CD1c-positive myeloid dendritic cell (primary cell): ENCODE measurements around the gene MACO1.
A peak's percentile ranks its signal among the peaks of the same experiment; 100 is the strongest.
"Not testable (repeated sequence)": the region's sequence is repeated elsewhere in the genome, so short reads cannot be mapped to it uniquely, and the experiment has no call there.

Experiments
- DNase-seq: peaks from one replicate; pipeline ENCODE4 v3.0.0-alpha.2; 2016; ENCODE audit errors: extremely low spot score

Gene MACO1

GRCh38 chr1:25423206-25423605 lies 7.5 kb upstream of the MACO1 start:
- not testable (repeated sequence) for DNase-seq

- no peak for DNase-seq
Measured at GRCh38 chr1:25425098-25426085, 5.3 kb upstream of the MACO1 start.

- DNase-seq, result no peak
Measured at GRCh38 chr1:25427696-25428095, 3.0 kb upstream of the MACO1 start.

DNA sequence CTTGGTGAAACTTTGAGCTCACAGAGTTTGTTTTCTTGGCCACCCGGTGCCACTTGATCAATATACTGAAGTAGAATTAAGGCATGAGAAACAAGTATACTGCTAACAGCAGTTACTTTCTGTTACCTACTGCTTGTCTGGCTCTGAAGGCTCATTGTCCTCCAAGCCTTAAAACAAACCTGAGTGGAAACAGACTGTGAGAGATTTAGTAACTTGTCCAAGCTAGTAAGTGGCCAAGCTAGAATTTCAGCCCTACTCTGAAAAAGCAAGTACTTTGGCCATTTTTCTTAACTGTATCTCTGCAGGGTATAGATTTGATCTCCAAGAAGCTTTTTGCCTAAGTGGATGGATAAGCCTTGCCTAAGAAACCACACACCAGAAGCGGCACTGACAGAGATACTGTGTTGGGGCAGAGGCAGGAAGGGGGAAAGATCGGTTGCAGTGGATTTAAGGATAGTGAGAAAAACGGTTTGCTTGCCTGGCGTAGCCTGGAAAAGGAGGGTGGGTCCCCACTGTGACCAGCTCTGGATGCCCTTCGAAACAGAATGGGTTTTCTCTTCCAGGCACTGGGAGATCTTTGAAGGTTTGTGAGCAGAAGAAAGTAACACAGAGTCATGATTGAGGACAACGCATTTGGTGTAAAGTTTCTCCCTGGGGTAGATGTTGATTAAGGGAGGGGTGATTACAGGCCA lies 2.1 kb upstream of the MACO1 start:
- no peak for DNase-seq

DNA sequence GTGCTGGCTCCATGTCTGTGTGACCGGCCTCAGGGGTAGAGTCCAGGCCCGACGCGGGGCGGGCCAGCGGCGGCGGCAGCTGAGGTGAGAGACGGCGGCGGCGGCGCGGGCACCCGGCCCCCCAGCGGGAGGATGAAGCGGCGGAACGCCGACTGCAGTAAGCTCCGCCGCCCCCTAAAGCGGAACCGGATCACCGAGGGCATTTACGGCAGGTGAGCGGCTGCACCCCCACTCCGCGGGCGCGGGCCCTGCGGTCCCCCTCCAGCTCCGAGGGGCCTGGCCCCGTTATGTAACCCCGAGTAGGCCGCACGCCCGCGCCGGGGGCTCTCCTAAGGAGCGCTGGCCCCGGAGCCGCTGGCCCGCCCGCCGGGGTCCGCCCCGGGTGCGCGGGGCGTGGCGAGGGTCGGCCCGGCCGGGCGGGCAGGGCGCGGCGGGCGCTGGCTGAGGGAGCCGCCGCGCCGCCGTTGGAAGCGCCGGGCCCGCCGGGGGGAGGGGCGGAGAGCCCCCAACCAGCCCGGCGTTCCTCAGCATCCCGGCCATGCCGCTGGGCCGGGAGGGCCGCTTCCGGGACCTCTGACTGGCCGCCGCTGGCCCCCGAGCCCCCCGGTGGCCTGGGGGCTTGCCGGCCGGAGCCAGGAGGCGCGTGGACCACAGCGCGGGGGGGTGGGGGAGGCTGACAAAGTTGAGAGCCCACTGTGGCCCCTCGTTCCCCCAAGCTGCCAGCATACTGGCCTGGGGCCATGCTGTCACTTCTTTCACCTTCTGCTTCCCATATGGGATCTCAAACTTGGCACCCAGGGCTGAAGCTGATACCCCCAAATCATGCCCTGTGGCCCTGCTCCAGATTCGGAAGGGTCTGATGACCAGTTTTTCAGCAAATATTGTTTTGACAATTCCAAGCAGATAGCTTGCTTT lies 527 bp downstream of the MACO1 start:
- peak; percentile 75 for DNase-seq

DNA sequence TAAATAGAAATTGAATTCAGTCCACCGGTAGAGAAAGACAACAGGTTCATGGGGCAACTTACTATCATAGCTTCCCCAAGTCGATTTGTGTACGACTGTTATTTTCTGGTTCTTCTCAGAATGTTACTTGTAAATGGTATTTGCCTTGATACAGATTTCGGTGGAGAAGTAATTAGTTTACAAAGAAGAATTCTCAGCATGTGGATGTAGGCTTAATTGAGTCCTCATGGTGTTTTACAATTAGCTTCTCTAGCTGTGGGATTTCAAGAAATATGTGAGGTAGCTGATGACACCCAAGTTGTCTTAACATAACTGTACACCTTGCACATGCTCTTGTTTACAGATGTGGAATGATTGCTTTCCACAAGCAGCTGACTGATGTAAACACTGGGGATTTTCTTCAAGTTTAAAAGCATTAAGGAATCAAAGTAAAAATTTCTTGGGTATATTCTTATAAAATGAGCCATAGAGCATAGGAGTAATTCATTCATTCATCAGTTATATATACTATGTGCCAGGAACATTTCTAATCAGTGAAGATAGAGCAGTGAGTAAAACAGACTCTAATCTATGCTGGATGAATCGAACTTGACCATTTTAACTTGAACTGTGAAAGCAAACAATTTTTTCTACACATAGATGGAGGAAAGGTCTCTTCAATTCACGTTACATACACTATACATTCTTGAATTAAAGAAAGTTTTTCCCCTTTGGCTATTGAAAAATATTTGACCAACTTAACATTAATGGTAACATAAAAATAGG lies 1.4 kb downstream of the MACO1 start:
- no peak for DNase-seq

GRCh38 chr1:25432749-25433388 lies 2.2 kb downstream of the MACO1 start:
- no peak for DNase-seq

DNA sequence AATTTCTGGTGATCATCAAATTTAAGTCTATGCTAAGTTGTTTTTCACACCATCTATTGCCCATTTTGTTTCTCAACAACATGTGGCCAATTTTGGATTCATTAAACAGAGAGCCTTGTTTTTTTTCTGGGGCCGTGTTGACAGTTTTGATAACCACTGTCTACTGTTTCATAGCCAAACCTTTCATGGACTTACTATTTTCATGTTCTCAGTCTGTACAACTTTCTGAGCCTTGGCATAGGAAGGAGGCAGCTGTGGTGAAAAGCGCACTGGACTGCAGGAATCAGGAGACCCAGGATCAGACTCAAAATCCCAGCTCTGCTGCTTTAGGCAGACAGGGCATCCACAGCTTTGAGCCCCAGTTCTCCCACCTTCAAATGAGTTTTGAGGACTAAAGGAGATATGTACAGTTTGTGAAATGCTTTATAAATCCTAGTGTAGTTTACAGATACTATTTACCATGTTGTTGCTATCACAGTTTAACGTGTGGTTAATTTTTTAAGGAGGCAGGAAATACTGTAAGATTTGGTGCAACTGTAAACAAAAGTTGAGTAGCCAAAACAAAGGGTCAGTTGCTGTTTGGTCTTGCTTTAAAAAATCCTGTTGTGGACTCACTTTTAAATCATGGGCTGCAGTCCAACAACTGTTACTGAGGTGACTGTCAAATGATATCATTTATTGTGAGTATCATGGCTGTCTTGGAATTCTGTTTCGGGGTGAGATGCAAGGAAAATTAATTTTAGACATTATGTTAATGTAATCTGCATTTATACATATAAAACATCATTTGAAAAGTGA lies 2.9 kb downstream of the MACO1 start:
- no peak for DNase-seq

- DNase-seq, result peak; percentile 45
Measured at GRCh38 chr1:25435397-25436108, 4.9 kb downstream of the MACO1 start.

DNA sequence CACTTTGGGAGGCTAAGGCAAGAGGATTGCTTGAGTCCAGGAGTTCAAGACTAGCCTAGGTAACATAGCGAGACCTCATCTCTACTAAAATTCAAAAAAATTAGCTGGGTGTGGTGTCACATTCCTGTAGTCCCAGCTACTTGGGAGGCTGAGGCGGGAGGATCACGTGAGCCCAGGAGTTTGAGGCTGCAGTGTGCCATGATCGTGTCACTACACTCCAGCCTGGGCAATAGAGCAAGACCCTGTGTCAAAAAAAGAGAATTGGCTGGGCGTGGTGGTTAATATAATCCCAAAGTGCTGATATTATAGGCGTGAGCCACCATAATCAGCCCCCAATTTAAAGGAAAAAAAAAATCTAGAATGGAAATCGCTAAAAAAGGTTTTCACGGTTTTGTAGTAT lies 7.0 kb downstream of the MACO1 start:
- DNase-seq, result no peak

GRCh38 chr1:25439287-25439686 lies 8.6 kb downstream of the MACO1 start:
- no peak for DNase-seq

- DNase-seq, result no peak
Measured at GRCh38 chr1:25442178-25442577, 11.5 kb downstream of the MACO1 start.

- no peak for DNase-seq
Measured at GRCh38 chr1:25443030-25443699, 12.5 kb downstream of the MACO1 start.

GRCh38 chr1:25444604-25445003 lies 13.9 kb downstream of the MACO1 start:
- DNase-seq, result not testable (repeated sequence)

GRCh38 chr1:25445993-25446538 lies 15.4 kb downstream of the MACO1 start:
- no peak for DNase-seq

DNA sequence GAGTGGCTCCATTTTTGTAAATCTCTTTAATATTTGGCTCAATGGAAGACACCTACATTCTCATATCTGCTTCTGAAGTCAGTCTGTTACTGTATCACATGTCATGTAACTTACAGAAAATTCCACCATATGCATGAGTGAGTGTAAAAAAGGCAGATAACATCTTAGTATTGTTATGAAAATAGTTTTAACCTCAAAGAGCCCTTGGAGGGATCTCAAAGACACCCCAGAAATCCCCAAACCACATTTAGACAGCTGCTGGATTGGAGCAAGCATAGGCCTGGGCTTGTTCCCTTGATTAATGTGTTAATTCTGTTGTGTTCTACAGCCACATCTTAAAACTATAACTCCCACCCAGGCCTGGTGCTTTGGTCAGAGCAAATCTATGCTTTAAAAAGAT lies 16.9 kb downstream of the MACO1 start:
- DNase-seq, result no peak

- no peak for DNase-seq
Measured at GRCh38 chr1:25450891-25451290, 20.2 kb downstream of the MACO1 start.

- DNase-seq, result peak; percentile 44
Measured at GRCh38 chr1:25451908-25452307, 21.2 kb downstream of the MACO1 start.
